ENCODE measurements around the gene FFAR1.

DNA sequence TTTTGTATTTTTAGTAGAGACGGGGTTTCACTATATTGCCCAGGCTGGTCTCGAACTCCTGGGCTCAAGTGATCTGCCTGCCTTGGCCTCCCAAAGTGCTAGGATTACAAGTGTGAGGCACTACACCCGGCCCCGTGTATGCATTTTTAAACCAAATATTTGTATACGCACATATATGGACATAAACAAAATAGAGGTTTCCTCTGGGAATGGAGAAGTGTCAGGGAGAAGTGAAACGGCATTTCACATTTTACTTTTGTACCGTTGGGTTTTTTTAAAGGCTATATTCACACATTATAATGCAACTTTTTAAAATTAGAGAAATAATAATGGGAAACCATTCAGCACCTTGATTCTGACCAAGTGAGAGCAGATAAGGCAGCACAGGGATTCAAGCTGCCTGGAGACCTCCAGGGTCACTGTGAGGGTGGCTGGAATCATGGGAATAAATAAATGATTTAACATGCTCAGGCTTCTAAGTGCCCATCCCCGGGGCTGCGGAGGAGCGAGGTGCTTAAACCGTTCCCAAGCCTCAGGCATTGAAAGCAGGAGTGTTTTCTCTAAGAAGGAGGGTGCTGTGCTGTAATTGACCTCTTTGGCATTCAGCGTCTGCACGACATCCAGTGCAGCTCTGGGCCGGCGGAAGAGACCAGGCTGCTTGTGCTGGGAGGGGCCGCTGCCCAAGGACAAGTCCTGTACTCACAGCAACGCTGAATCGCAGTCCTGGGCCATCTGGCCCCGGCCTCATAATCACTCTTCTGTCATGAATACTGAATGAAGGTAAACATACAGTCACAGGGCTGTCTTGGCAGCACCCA is 47.9 kb downstream of the FFAR1 start:
- TF ChIP-seq, protein P1, sequence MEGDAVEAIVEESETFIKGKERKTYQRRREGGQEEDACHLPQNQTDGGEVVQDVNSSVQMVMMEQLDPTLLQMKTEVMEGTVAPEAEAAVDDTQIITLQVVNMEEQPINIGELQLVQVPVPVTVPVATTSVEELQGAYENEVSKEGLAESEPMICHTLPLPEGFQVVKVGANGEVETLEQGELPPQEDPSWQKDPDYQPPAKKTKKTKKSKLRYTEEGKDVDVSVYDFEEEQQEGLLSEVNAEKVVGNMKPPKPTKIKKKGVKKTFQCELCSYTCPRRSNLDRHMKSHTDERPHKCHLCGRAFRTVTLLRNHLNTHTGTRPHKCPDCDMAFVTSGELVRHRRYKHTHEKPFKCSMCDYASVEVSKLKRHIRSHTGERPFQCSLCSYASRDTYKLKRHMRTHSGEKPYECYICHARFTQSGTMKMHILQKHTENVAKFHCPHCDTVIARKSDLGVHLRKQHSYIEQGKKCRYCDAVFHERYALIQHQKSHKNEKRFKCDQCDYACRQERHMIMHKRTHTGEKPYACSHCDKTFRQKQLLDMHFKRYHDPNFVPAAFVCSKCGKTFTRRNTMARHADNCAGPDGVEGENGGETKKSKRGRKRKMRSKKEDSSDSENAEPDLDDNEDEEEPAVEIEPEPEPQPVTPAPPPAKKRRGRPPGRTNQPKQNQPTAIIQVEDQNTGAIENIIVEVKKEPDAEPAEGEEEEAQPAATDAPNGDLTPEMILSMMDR (IDR thresholded peaks at IDR 0.05), result no peak
- no peak for TF ChIP-seq POLR2A (IDR thresholded peaks at IDR 0.05)
